GM21723 (cell line): ENCODE measurements around the gene ERBIN.
"Not testable (repeated sequence)": the region's sequence is repeated elsewhere in the genome, so short reads cannot be mapped to it uniquely, and the experiment has no call there.

Experiments
- ATAC-seq: cut with Tn5 transposase; IDR thresholded peaks from one replicate; pipeline ENCODE4 v1.9.1; 2021; ENCODE audit warnings: mild to moderate bottlenecking, moderate library complexity; ENCODE audit not compliant: unreplicated experiment

ERBIN gene

GRCh38 chr5:65916636-65917035 is 9.7 kb upstream of the ERBIN start:
- no peak for ATAC-seq

- ATAC-seq: no peak
Observed at GRCh38 chr5:65919773-65920172, 6.6 kb upstream of the ERBIN start.

GRCh38 chr5:65923339-65923738 is 3.0 kb upstream of the ERBIN start:
- no peak for ATAC-seq

GRCh38 chr5:65924366-65925043 is 1.9 kb upstream of the ERBIN start:
- no peak for ATAC-seq

GRCh38 chr5:65925044-65925600 is 1.3 kb upstream of the ERBIN start:
- peak; percentile 63 for ATAC-seq

GRCh38 chr5:65925601-65926275 is 637 bp upstream of the ERBIN start:
- peak; percentile 73 for ATAC-seq

GRCh38 chr5:65926893-65927292 is 518 bp downstream of the ERBIN start:
- no peak for ATAC-seq

GRCh38 chr5:65927503-65928321 is 1.3 kb downstream of the ERBIN start:
- peak; percentile 36 for ATAC-seq

GRCh38 chr5:65928322-65928752 is 2.0 kb downstream of the ERBIN start:
- ATAC-seq: no peak

- ATAC-seq: no peak
Observed at GRCh38 chr5:65928860-65929259, 2.5 kb downstream of the ERBIN start.

GRCh38 chr5:65932676-65933075 is 6.3 kb downstream of the ERBIN start:
- ATAC-seq: no peak

- ATAC-seq: no peak
Observed at GRCh38 chr5:65933295-65933694, 6.9 kb downstream of the ERBIN start.

GRCh38 chr5:65938256-65938655 is 11.9 kb downstream of the ERBIN start:
- ATAC-seq: peak; percentile 82

GRCh38 chr5:65943771-65944170 is 17.4 kb downstream of the ERBIN start:
- ATAC-seq: no peak

- ATAC-seq: no peak
Observed at GRCh38 chr5:65946198-65946745, 19.9 kb downstream of the ERBIN start.

GRCh38 chr5:65948115-65948747 is 21.9 kb downstream of the ERBIN start:
- ATAC-seq: no peak

GRCh38 chr5:65951330-65951729 is 25.0 kb downstream of the ERBIN start:
- ATAC-seq: no peak

GRCh38 chr5:65952259-65952658 is 25.9 kb downstream of the ERBIN start:
- no peak for ATAC-seq

GRCh38 chr5:65954200-65954599 is 27.8 kb downstream of the ERBIN start:
- no peak for ATAC-seq

GRCh38 chr5:65955746-65956145 is 29.4 kb downstream of the ERBIN start:
- no peak for ATAC-seq

- not testable (repeated sequence) for ATAC-seq
Observed at GRCh38 chr5:65957703-65958102, 31.3 kb downstream of the ERBIN start.
